Uterus (tissue), 2 donors: ENCODE measurements around the gene ZGLP1.

Source experiments
- CTCF ChIP-seq, 4 experiments: fragments of 200-600 bp in 2 of 4; fragments of 450-650 bp in 2 of 4; sonication (generic) in 2 of 4; IDR thresholded peaks; one replicate each; pipeline ENCODE4 v1.5.1; 2016 to 2019; ENCODE audit warnings: antibody characterized with exemption in 4 of 4, mild to moderate bottlenecking in 2 of 4, moderate library complexity in 1 of 4
- POLR2A ChIP-seq, 2 donors: fragments of 450-650 bp; IDR thresholded peaks; one replicate each; pipeline ENCODE4 v1.6.1; 2016; ENCODE audit warnings: antibody characterized with exemption in 2 of 2, mild to moderate bottlenecking in 1 of 2, moderate library complexity in 1 of 2

GRCh38 chr19:10256551-10256950, 53.1 kb downstream of the ZGLP1 start:
- no peak for TF ChIP-seq POLR2A (IDR thresholded peaks at IDR 0.05)
- no peak for TF ChIP-seq CTCF (IDR thresholded peaks at IDR 0.05)
